GM12865 (cell line): ENCODE data around the gene FOS.

ENCODE experiments used
- DNase-seq: peaks from one replicate; pipeline ENCODE4 v3.0.0; 2010; ENCODE audit warnings: low read depth
- H3K4me3 ChIP-seq: 2 replicates; pipeline ENCODE4 v1.5.1; 2011; ENCODE audit warnings: mild to moderate bottlenecking, low read depth, low read length, control low read depth
- CTCF ChIP-seq: IDR thresholded peaks from 2 replicates; pipeline ENCODE4 v1.5.1; 2011; ENCODE audit warnings: low read length, control low read depth, low read depth, inconsistent platforms; ENCODE audit not compliant: insufficient read depth; ENCODE audit errors: missing control alignments

FOS gene

GRCh38 chr14:75259510-75259855, 19.1 kb upstream of the FOS start:
- peak overlapping the region; percentile 58 for H3K4me3 ChIP-seq
- no peak for DNase-seq
- TF ChIP-seq CTCF = no peak

GRCh38 chr14:75260025-75260763, 18.4 kb upstream of the FOS start:
- TF ChIP-seq CTCF = no peak
- no peak for DNase-seq
- no peak overlapping the region for H3K4me3 ChIP-seq

- TF ChIP-seq CTCF = no peak
- DNase-seq = no peak
- H3K4me3 ChIP-seq = no peak overlapping the region
Observed at GRCh38 chr14:75261820-75262219, 16.8 kb upstream of the FOS start.

GRCh38 chr14:75262641-75263040, 16.0 kb upstream of the FOS start:
- TF ChIP-seq CTCF = no peak
- H3K4me3 ChIP-seq = no peak overlapping the region
- DNase-seq = no peak

GRCh38 chr14:75264036-75264435, 14.6 kb upstream of the FOS start:
- TF ChIP-seq CTCF = no peak
- H3K4me3 ChIP-seq = no peak overlapping the region
- DNase-seq = no peak

GRCh38 chr14:75267141-75267721, 11.4 kb upstream of the FOS start:
- no peak for TF ChIP-seq CTCF
- H3K4me3 ChIP-seq = no peak overlapping the region
- no peak for DNase-seq
